Medulla oblongata (tissue), 1 donor: ENCODE data around the gene PDE3B.
"Not testable (repeated sequence)": the region's sequence is repeated elsewhere in the genome, so short reads cannot be mapped to it uniquely, and the experiment has no call there.

Experiments used
- DNase-seq: peaks from one replicate; pipeline ENCODE4 v3.0.0-alpha.2; 2015; ENCODE audit errors: extremely low spot score

PDE3B gene

DNA sequence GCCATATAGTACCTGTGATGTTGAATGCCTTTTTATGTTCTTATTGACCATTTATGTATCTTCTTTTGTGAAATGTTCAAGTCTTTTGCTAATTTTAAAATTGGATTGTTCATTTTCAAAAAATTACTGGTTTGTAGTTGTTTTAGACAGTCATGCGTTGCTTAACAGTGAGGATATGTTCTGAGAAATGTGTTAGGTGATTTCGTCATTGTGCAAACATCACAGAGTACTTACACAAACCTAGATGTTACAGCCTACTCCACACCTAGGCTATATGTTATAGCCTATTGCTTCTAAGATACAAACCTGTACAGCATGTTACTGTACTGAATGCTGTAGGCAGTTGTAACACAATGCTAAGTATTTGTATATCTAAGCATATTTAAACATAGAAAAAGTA is 32.5 kb downstream of the PDE3B start:
- no peak for DNase-seq

DNA sequence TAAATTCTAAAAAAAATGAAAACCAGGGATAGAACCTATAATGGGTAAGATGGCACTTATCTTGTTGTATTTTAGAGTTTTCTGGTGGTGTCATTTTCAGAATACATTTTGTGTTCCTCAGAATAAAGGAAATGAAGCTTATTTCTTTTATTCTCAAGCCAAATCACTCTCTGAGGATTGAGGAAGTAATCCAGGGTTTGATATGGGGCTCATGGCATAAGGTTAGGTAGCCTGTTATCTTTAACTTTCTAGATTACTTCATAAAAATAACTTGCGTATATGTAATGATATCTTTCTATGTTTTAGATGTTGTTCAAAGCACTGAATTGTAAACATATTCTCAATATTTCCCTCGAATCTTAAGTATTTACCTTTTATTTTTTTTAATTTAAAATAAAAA is 33.5 kb downstream of the PDE3B start:
- DNase-seq, result no peak

DNA sequence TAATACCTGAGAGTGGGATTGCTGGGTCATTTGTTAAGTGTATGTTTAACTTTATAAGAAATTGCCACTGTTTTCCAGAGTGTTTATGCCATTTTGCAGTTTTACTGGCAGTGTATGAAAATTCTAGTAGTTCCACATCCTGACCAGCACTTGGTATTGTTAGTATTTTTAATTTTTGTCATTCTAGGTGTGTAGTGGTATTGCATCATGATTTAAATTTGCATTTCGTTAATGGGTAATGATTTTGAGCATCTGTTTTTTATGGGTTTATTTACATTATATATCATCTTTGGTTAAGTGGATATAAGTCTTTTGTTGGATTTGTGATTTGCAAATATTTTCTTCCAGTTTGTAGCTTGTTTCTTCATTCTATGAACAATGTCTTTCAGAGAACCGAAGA is 34.7 kb downstream of the PDE3B start:
- DNase-seq, result no peak

DNA sequence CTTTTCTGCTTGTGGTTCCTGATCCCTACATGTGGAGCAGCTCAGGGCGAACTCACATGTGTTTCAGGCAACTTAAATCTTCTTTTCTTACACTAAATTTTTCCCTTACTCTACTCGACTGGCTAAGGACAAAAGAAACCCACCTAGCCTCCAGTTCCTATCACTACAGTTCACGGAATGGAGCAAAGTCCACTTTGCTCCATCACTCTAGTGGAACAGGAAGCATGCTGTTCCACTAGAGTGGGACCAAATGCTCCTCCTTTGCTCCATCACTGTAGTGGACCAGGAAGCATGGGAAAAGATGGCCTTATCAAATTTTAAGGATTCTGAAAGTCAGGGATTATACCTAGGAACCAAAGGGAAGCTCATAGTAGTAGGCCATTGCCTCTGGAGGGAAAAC is 36.1 kb downstream of the PDE3B start:
- no peak for DNase-seq

DNA sequence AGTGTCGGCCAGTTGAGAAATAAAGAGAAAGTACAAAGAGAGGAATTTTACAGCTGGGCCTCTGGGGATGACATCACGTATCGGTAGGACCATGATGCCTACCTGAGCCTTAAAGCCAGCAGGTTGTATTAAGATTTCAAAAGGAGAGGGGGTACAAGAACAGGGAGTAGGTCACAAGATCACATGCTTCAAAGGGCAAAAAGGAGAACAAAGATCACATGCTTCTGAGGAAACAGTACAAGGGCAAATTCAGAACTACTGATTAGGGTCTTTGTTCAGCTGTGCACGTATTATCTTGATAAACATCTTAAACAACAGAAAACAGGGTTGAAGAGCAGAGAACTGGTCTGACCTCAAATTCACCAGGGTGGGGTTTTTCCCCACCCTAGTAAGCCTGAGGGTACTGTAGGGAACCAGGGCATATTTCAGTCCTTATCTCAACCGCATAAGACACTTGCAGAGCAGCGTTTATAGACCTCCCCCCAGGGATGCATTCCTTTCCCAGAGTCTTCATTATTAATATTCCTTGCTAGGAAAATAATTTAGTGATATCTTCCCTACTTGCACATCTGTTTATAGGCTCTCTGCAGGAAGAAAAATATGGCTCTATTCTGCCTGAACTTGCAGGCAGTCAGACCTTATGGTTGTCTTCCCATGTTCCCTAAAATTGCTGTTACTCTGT is 40.8 kb downstream of the PDE3B start:
- DNase-seq, result not testable (repeated sequence)

DNA sequence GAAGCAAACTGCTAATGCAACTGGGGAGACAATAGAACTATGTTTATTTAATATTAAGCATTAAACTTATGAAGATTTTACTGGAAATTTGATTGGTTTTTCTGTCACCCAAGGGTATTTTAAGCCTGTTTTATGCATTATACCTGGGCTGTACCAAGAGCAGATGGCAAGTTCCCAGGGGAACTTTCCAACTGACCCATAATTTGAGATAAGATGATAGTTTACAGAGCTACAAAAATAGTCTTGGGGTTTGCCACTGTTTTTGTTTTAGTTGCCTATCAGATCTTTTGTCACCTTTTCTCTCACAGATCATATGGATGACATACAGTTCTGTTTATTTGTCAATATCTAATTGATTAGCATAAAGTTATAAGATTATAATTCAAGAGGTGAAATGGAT is 43.9 kb downstream of the PDE3B start:
- DNase-seq, result no peak

DNA sequence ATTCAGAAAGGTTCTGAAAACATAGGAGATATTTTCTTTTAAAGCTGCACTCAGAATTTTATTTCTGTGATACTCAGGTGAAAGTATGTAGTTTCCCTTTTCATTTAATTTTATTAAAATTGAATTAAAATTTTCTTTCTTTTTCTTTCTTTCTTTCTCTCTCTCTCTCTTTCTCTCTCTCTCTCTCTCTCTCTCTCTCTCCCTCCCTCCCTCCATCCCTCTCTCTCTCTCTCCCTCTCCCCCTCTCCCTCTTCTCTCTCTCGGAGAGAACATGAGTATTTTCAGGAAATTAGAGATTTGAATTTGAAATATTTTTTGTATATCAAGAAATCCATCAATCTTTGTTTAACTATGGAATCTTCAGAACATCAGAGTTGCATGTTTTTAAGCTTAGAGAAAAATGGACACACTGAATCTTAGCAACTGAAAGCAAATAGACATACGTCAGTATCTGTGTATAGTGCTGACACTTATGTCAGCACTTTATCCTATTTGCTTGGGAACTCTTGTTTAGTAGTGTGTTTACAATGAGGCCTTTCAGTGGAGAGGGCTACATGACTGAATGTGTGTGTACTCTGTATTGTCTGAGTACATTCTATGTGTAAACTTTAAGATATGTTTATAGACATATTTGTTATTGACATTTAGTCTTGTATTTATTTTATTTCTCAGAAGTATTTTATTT is 44.5 kb downstream of the PDE3B start:
- no peak for DNase-seq

DNA sequence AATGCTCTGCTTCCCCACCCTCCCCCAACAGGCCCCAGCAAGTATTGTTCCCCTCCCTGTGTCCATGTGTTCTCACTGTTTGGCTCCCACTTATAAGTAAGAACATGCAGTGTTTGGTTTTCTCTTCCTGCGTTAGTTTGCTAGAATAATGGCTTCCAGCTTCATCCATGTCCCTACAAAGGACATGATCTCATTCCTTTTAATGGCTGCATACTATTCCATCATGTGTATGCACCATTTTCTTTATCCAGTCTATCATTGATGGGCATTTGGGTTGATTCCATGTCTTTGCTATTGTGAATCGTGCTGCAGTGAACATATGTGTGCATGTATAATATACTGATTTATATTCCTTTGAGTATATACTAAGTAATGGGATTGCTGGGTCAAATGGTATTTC is 52.1 kb downstream of the PDE3B start:
- not testable (repeated sequence) for DNase-seq

DNA sequence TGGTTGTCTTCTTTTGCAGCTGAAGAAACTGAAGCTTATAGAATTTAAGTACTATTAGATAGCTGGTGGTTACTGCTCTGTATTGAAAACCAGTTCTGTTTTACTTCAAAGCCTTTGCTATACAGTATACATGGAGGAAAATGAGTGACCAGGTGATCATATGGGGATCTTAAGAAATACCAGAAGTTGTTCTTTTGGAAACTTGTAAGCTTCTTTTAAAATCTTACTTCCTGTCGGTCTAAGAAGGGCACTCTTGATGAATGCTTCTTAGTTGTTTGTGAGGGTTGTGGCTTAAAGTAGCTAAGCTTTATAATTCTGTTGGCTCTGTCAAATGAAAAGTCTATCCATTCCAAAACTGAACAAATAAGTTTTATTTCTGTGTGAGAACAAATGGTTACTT is 55.2 kb downstream of the PDE3B start:
- no peak for DNase-seq

DNA sequence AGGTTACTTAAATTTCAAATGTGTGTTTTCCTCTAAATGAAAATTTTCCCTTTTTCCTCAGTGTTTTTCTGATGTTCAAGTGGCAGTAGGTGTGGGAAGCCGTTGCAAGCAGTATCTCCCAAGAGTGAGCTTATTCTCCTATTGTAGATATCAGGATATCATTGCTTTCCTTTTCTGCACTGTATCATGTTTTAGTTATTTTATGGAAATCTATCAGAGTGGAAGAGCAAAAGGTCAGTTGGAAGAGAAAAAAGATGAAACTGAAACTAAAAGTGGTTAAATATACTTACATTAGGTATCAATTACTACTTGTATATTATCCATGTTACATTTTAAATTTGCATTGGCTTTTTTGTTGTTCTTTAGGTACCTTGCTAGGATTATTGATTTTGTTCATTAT is 57.0 kb downstream of the PDE3B start:
- DNase-seq, result no peak

DNA sequence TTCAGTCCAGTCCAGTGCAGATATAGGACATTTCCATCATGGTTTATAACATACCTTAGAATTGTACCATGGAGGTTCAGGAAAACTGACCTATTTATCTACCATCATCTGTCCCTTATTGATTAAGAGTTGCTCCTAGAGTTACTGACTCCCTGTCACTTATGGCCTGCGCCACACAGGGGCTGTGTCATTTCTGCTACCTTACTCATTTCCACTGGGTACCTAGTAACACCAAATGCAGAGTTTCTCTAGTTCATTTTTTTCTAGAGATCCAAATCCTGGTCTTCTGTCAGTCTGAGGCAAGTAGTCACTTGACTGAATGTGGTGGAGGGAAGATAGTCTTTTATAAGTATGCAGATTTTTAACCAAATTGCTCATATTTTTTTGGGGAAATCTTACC is 59.2 kb downstream of the PDE3B start:
- DNase-seq, result no peak

DNA sequence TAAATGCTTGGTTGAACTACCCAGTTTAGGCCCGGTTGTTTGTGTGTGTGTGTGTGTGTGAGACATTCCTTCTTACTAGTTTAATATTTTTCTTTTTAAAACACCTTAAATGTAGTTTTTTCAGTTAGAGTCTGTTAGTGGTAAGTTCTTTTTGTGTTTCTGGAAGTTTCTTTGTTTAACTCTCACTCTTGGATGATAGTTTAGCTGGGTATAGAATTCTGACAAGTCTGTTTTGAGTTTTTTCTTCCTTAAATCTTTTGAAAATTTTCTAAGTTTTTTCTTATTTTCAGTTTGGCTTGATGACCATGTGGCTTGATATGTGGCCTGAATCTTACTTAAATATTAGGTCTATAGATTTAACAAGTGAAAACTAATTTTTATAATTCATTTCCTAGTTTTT is 60.1 kb downstream of the PDE3B start:
- DNase-seq, result no peak

DNA sequence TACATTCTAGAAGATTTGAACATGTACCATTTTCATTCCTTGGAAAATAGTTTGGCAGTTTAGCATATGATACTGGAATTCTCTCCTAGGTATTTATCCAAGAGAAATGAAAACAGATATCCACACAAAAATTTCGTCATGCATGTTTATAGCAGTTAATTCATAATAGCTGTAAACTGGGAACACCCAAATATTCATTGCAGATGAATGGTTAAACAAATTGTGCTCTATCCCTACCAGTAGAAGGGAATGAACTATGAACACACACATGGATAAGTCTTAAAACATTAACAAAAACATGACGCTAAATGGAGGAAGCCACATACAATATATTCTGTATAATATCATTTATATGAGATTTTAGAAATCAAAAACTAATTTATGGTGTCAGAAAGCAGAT is 61.5 kb downstream of the PDE3B start:
- no peak for DNase-seq

DNA sequence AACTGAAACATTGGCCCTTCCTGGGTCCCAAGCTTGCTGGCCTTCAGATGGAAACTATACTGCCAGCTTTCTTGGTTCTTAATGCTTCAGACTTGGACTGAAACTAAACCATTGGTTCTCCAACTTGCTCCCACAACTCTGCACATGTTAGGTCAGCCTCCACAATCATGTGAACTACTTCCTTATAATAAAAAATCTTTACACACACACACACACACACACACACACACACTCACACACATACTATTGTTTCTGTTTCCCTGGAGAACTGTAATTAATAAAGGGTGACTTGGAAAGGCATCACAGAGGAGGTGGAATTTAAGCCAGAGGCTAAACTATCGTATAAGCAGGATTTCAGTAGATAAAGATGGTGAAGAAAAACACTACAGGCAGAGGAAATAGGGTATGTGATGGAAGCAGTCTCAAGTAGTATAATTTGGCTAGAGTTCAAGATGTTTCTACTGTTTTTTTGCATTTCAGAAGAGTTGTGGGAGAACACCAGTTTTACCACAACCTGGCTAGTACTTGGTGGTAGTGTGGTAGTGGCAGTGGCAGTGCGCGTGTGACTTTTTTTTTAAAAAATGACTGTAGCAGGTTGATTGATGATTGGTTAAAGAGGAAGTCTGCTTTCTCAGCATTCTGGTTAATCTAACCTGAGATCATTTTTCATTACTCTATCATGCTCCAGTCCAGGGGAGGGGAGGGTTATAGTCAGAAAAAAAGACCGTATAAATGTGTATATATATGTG is 70.1 kb downstream of the PDE3B start:
- DNase-seq, result no peak

DNA sequence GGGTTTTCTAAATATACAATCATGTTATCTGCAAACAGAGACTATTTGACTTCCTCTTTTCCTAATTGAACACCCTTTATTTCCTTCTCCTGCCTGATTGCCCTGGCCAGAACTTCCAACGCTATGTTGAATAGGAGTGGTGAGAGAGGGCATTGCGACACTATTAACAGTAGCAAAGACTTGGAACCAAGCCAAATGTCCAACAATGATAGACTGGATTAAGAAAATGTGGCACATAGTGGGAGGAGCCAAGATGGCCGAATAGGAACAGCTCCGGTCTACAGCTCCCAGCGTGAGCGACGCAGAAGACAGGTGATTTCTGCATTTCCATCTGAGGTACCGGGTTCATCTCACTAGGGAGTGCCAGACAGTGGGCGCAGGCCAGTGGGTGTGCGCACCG is 72.1 kb downstream of the PDE3B start:
- not testable (repeated sequence) for DNase-seq

DNA sequence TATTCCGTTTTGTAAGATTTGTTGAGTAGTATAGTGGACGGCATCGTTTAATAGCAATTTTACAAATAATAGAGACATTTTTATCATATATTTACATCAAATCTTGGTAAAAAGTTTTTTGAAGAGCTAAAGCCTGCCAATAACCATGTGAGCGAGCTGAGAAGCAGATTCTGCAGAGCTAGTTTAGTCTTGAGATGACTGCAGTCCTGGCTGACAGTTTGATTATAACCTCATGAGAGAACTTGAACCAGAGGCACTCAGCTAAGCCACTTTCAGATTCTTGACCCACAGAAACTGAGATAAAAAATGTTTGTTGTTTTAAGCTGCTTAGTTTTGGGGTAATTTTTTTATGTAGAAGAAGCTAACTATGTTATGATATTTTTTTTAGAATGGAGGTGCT is 78.9 kb downstream of the PDE3B start:
- DNase-seq, result no peak

DNA sequence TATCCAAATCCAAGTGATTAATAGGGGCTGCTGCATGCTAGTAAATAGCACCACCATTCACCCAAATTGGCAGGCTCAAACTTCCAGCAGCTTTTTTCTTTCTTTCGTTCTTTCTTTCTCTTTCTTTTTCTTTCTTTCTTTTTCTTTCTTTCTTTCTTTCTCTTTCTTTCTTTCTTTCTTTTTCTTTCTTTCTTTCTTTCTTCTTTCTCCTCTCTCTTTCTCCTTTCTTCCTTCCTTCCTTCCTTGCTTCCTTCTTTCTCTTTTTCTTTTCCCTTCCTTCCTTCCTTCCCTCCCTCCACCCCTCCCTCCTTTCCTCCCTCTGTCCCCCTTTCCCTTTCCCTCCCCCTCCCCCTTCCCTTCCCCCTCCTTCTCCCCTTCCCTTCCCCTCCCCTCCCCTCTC is 81.5 kb downstream of the PDE3B start:
- DNase-seq, result no peak

DNA sequence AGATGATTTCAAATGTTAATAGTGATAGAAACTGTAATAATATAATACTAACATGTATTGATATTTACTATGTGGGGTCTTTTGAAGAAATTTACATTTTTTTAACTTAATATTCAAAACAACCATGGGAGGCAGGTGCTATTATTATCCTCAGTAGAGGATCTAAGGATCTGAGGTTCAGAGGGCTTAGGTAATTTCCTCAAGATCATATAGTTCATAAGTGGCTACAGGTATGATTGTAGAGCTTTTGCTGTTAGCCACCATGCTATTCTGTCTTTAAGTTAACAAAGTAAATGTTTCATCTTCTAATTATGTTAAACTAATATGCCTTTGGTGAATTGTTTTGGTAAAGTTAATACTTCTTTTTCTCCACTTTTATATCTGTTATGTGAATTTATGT is 83.6 kb downstream of the PDE3B start:
- DNase-seq, result no peak

DNA sequence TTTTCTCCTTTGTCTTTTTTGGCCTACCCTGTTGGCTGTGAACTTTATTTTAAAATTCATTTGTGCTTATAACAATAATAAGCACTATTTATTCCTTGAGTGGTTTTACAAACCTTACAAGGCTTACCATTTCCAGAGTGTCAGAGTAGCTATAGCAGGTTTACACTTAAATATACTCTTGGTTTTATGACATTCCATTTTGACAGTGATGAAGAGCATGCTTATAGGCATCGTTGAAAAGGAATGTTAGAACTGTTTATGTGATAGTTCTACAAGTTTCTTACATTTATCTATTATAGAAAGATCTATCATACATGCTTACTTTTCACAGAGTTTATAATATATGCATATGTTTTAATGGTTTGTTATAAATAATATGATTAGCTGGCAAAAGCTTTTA is 84.1 kb downstream of the PDE3B start:
- DNase-seq, result no peak

DNA sequence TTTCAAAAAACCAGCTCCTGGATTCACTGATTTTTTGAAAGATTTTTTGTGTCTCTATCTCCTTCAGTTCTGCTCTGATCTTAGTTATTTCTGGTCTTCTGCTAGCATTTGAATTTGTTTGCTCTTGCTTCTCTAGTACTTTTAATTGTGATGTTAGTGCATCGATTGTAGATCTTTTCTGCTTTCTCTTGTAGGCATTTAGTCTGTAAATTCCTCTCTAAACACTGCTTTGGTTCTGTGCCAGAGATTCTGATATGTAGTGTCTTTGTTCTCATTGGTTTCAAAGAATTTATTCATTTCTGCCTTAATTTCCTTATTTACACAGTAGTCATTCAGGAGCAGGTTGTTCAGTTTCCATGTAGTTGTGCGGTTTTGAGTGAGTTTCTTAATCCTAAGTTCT is 96.9 kb downstream of the PDE3B start:
- DNase-seq, result not testable (repeated sequence)

DNA sequence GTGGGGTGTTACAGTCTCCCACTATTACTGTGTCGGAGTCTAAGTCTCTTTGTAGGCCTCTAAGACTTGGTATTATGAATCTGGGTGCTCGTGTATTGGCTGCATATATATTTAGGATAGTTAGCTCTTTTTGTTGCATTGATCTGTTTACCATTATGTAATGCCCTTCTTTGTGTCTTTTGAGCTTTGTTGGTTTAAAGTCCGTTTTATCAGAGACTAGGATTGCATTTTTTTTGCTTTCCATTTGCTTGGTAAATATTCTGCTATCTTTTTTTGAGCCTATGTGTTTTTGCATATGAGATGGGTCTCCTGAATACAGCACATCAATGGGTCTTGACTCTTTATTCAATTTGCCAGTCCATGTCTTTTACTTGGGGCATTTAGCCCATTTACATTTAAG is 97.6 kb downstream of the PDE3B start:
- no peak for DNase-seq

DNA sequence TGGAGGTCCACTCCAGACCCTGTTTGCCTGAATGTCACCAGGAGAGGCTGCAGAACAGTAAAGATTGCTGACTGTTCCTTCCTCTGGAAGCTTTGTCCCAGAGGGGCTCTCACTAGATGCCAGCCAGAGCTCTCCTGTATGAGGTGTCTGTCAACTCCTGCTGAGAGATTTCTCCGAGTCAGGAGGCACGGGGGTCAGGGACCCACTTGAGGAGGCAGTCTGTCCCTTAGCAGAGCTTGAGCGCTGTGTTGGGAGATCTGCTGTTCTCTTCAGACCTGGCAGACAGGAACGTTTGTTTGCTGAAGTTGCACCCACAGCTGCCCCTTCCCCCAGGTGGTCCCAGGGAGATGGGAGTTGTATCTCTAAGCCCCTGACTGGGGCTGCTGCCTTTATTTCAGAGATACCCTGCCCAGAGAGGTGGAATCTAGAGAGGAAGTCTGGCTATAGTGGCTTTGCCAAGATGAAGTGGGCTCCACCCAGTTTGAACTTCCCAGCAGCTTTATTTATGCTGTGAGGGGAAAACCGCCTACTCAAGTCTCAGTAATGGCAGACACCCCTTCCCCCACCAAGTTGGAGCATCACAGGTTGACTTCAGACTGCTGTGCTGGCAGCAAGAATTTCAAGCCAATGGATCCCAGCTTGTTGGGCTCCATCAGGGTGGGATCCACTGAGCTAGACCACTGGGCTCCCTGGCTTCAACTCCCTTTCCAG is 99.4 kb downstream of the PDE3B start:
- DNase-seq, result no peak
